ENCODE results near the gene NOD2.

GRCh38 chr16:50695017-50696000 lies 1.9 kb downstream of the NOD2 start:
- no peak for TF ChIP-seq EZH2 (IDR thresholded peaks at IDR 0.05; ENCODE audit: low read length, unreplicated experiment)
- TF ChIP-seq CTCF (conservative IDR thresholded peaks at IDR 0.05; ENCODE audit: low read depth, low read length) = no peak
- TF ChIP-seq EZH2phosphoT487 (IDR thresholded peaks at IDR 0.05; ENCODE audit: borderline replicate concordance, low read length) = no peak

Data from PC-3 (cell line).